MM.1S (cell line): ENCODE data around the gene XRRA1.

Experiments
- DNase-seq: peaks from one replicate; pipeline ENCODE4 v3.0.0-alpha.2; 2015
- H2AFZ ChIP-seq: fragments of 300-600 bp; sonication (generic); 2 replicates; pipeline ENCODE4 v1.6.0; 2016; ENCODE audit warnings: antibody characterized with exemption, low read length
- H3F3A ChIP-seq: fragments of 300-600 bp; sonication (generic); 2 replicates; pipeline ENCODE4 v1.6.1; 2016; ENCODE audit warnings: mild to moderate bottlenecking, antibody characterized with exemption, low read length, moderate library complexity, mixed read lengths; ENCODE audit not compliant: insufficient read depth
- H3K27ac ChIP-seq: fragments of 300-600 bp; sonication (generic); 2 replicates; pipeline ENCODE4 v1.5.1; 2016; ENCODE audit warnings: mild to moderate bottlenecking, low read length
- H3K27me3 ChIP-seq: fragments of 300-600 bp; sonication (generic); replicated peaks from 2 replicates; pipeline ENCODE4 v1.6.0; 2016; ENCODE audit warnings: low read length; ENCODE audit not compliant: insufficient read depth
- H3K36me3 ChIP-seq: fragments of 300-600 bp; sonication (generic); replicated peaks from 2 replicates; pipeline ENCODE4 v1.6.1; 2016; ENCODE audit warnings: mild to moderate bottlenecking, low read length, mixed read lengths; ENCODE audit not compliant: insufficient read depth
- H3K4me1 ChIP-seq: fragments of 300-600 bp; sonication (generic); 2 replicates; pipeline ENCODE4 v1.6.1; 2016; ENCODE audit warnings: low read length, mixed read lengths
- H3K4me2 ChIP-seq: fragments of 300-600 bp; sonication (generic); 2 replicates; pipeline ENCODE4 v1.6.0; 2016; ENCODE audit warnings: low read depth, low read length
- H3K4me3 ChIP-seq: fragments of 300-600 bp; sonication (generic); 2 replicates; pipeline ENCODE4 v1.5.1; 2016; ENCODE audit warnings: low read length, mixed read lengths
- H3K79me2 ChIP-seq: fragments of 300-600 bp; sonication (generic); 2 replicates; pipeline ENCODE4 v1.6.1; 2016; ENCODE audit warnings: mixed run types, low read length, mixed read lengths
- H3K9ac ChIP-seq: fragments of 300-600 bp; sonication (generic); 2 replicates; pipeline ENCODE4 v1.6.1; 2016; ENCODE audit warnings: low read length, mixed read lengths
- H3K9me2 ChIP-seq: fragments of 300-600 bp; sonication (generic); replicated peaks from 2 replicates; pipeline ENCODE4 v1.6.1; 2016; ENCODE audit warnings: mild to moderate bottlenecking, low read length, mixed read lengths; ENCODE audit not compliant: insufficient read depth
- H3K9me3 ChIP-seq: fragments of 300-600 bp; sonication (generic); replicated peaks from 2 replicates; pipeline ENCODE4 v1.6.1; 2016; ENCODE audit warnings: mild to moderate bottlenecking, low read length, mixed read lengths; ENCODE audit not compliant: insufficient read depth
- H4K20me1 ChIP-seq: fragments of 300-600 bp; sonication (generic); 2 replicates; pipeline ENCODE4 v1.6.1; 2016; ENCODE audit warnings: mild to moderate bottlenecking, low read length, moderate library complexity, mixed read lengths; ENCODE audit not compliant: insufficient read depth
- CTCF ChIP-seq: fragments of 300-600 bp; sonication (generic); IDR thresholded peaks from 2 replicates; pipeline ENCODE4 v1.5.1; 2016; ENCODE audit warnings: antibody characterized with exemption, low read length, mixed read lengths
- EZH2 ChIP-seq: fragments of 300-600 bp; sonication (generic); optimal IDR thresholded peaks from 2 replicates; pipeline ENCODE3; 2017; ENCODE audit warnings: low read depth, mild to moderate bottlenecking, antibody characterized with exemption, low read length, mixed read lengths
- EZH2phosphoT487 ChIP-seq: fragments of 300-600 bp; sonication (generic); IDR thresholded peaks from 2 replicates; pipeline ENCODE4 v1.6.1; 2018; ENCODE audit warnings: antibody characterized with exemption, low read length

Gene XRRA1

GRCh38 chr11:74844072-74844471 lies 104.8 kb downstream of the XRRA1 start:
- no peaks in the 10 kb centered on the region; the same call in 1 of the 2 replicates for H4K20me1 ChIP-seq
- no peak overlapping the region for H3K4me3 ChIP-seq
- DNase-seq = no peak
- H3K9ac ChIP-seq = no peak overlapping the region
- H3K4me1 ChIP-seq = no peaks in the 10 kb centered on the region
- no peak overlapping the region for H3K27ac ChIP-seq
- H3K27me3 ChIP-seq = no peaks in the 10 kb centered on the region
- TF ChIP-seq CTCF (no peak), EZH2 (no peak), EZH2phosphoT487 (no peak)
- no peaks in the 10 kb centered on the region for H3K9me2 ChIP-seq
- 0 out of 2 replicates have a peak, but pooled peaks cover 3% of the 10 kb centered on the region for H3K36me3 ChIP-seq
- H3K4me2 ChIP-seq = no peak overlapping the region
- H2AFZ ChIP-seq = no peak overlapping the region
- no peaks in the 10 kb centered on the region for H3K79me2 ChIP-seq
- H3K9me3 ChIP-seq = no peaks in the 10 kb centered on the region
- no peaks in the 10 kb centered on the region for H3F3A ChIP-seq

- no peak overlapping the region for H3K4me3 ChIP-seq
- no peaks in the 10 kb centered on the region for H3F3A ChIP-seq
- no peak overlapping the region for H2AFZ ChIP-seq
- H3K9me2 ChIP-seq = no peaks in the 10 kb centered on the region
- no peaks in the 10 kb centered on the region for H3K4me1 ChIP-seq
- H4K20me1 ChIP-seq = no peaks in the 10 kb centered on the region; the same call in 1 of the 2 replicates
- H3K27ac ChIP-seq = no peak overlapping the region
- H3K36me3 ChIP-seq = 0 out of 2 replicates have a peak, but pooled peaks cover 3% of the 10 kb centered on the region
- no peak overlapping the region for H3K4me2 ChIP-seq
- no peak for TF ChIP-seq CTCF
- no peaks in the 10 kb centered on the region for H3K79me2 ChIP-seq
- H3K9ac ChIP-seq = no peak overlapping the region
- no peaks in the 10 kb centered on the region for H3K27me3 ChIP-seq
- no peak for DNase-seq
- H3K9me3 ChIP-seq = no peaks in the 10 kb centered on the region
Measured at GRCh38 chr11:74842967-74843366, 105.9 kb downstream of the XRRA1 start.

- Histone ChIP-seq H3K27ac (no peak overlapping the region), H3K36me3 (0 out of 2 replicates have a peak, but pooled peaks cover 11% of the 10 kb centered on the region), H3K9ac (no peak overlapping the region)
Measured at GRCh38 chr11:74840486-74840885, 108.4 kb downstream of the XRRA1 start.

More at GRCh38 chr11:74840486-74840885, 108.4 kb downstream of the XRRA1 start:
- H3F3A ChIP-seq = no peaks in the 10 kb centered on the region
- no peaks in the 10 kb centered on the region for H3K9me3 ChIP-seq
- no peaks in the 10 kb centered on the region for H3K79me2 ChIP-seq
- H3K9me2 ChIP-seq = no peaks in the 10 kb centered on the region
- no peaks in the 10 kb centered on the region for H3K4me1 ChIP-seq
- no peaks in the 10 kb centered on the region for H4K20me1 ChIP-seq
- H3K4me2 ChIP-seq = no peak overlapping the region
- no peak overlapping the region for H3K4me3 ChIP-seq
- H2AFZ ChIP-seq = no peak overlapping the region
- no peaks in the 10 kb centered on the region for H3K27me3 ChIP-seq
- no peak for TF ChIP-seq CTCF
- TF ChIP-seq EZH2phosphoT487 = no peak
- TF ChIP-seq EZH2 = no peak
- DNase-seq = no peak
